A549 (cell line): Measurements from ENCODE around the gene OR14A16. TPM values are rescaled to one million over a fixed set of nuclear protein-coding genes. Genes with fewer than 3 reads are reported as not detected.

Experiments used
- ATAC-seq, 2 experiments: fragments of 200-7000 bp in 1 of 2; fragments of >200 bp in 1 of 2; cut with Nextera tagmentation in 1 of 2; cut with Tn5 transposase in 1 of 2; 3 replicates each; pipeline versions ENCODE4 v1.8.0 to v1.9.1; 2018 to 2020; ENCODE audit warnings: mild to moderate bottlenecking in 1 of 2, moderate library complexity in 1 of 2
- CTCF ChIA-PET: fragments of 300-600 bp; sonication (Branson Sonifier 250); formaldehyde crosslinking; extraction: SDS; loops from one replicate; lab custom pipeline; 2021; ENCODE audit warnings: antibody characterized with exemption, inconsistent platforms; lab: Yijun Ruan, JAX
- POLR2A ChIA-PET: fragments of 350-600 bp; formaldehyde crosslinking; extraction: SDS; loops from one replicate; lab custom pipeline; 2021; ENCODE audit warnings: antibody characterized with exemption, inconsistent platforms; lab: Yijun Ruan, JAX
- DNase-seq, 2 experiments: peaks; one replicate each; pipeline versions ENCODE4 v3.0.0 to v3.0.0-alpha.2; 2011 to 2016; ENCODE audit warnings: low read depth in 1 of 2, low spot score in 1 of 2
- FAIRE-seq: peaks from 2 replicates; lab custom pipeline; 2011; peaks lifted over from hg19 to GRCh38; lab: Jason Lieb, UNC
- H3K27ac ChIP-seq, 2 experiments: fragments of >200 bp; sonication (Bioruptor Twin); formaldehyde crosslinking; 3 replicates each; pipeline ENCODE4 v1.5.1; 2016 to 2017
- H3K4me1 ChIP-seq: fragments of >200 bp; sonication (Bioruptor Twin); formaldehyde crosslinking; 3 replicates; pipeline ENCODE4 v1.6.1; 2016
- H3K4me2 ChIP-seq: fragments of >200 bp; sonication (Bioruptor Twin); formaldehyde crosslinking; 3 replicates; pipeline ENCODE4 v1.6.1; 2016
- H3K4me3 ChIP-seq: fragments of >200 bp; sonication (Bioruptor Twin); formaldehyde crosslinking; 3 replicates; pipeline ENCODE4 v1.5.1; 2016
- H3K9me3 ChIP-seq: fragments of >200 bp; sonication (Bioruptor Twin); formaldehyde crosslinking; 3 replicates; pipeline ENCODE4 v1.6.1; 2016
- CBX8 ChIP-seq: fragments of 200-600 bp; sonication (generic); IDR thresholded peaks from 2 replicates; pipeline ENCODE4 v1.6.1; 2016
- CEBPB ChIP-seq, 2 experiments: fragments of >200 bp in 1 of 2; sonication (Bioruptor Twin) in 1 of 2; formaldehyde crosslinking in 1 of 2; IDR thresholded peaks; 2 replicates each; pipeline ENCODE4 v1.6.1; 2012 to 2016
- CHD2 ChIP-seq: fragments of 150-350 bp; IDR thresholded peaks from 2 replicates; pipeline ENCODE4 v1.6.1; 2014; ENCODE audit warnings: low read length; ENCODE audit not compliant: partially characterized antibody
- HEYL ChIP-seq: fragments of 250-450 bp; sonication (Bioruptor Pico); IDR thresholded peaks from 2 replicates; pipeline ENCODE4 v1.8.0; 2021; ENCODE audit warnings: mild to moderate bottlenecking, moderate library complexity
- MAFK ChIP-seq: fragments of 450-650 bp; IDR thresholded peaks from 2 replicates; pipeline ENCODE4 v1.6.1; 2014; ENCODE audit not compliant: partially characterized antibody
- MAZ ChIP-seq: fragments of 150-350 bp; IDR thresholded peaks from 2 replicates; pipeline ENCODE4 v1.6.1; 2014; ENCODE audit warnings: antibody characterized with exemption, low read depth, low read length, borderline replicate concordance
- POLR2A ChIP-seq: IDR thresholded peaks from 2 replicates; pipeline ENCODE4 v1.6.1; 2012; ENCODE audit warnings: mild to moderate bottlenecking, low read length
- WGBS: methylation state at CpG from one replicate; pipeline ENCODE4 v1.1.6; 2017; ENCODE audit errors: missing lambda C conversion rate; 5-methylcytosine and 5-hydroxymethylcytosine counted together
- polyA plus RNA-seq, 4 experiments: library from polyadenylated mRNA; depleted of rRNA in 3 of 4; stranded (reverse); fragments of >200 nt; fragmentation: RNase III in 1 of 4; extraction: RNeasy Plus Mini Kit Qiagen cat#74134 plus additional on column Dnase treatment in 1 of 4; gene quantifications; 2 replicates in 3 of 4; 3 replicates in 1 of 4; pipeline ENCODE4 v1.2.3, GENCODE V29; 2011 to 2017

OR14A16 gene
- polyA plus RNA-seq, 2 of the 4 experiments (the other 2 are of a cell fraction): not detected

DNA sequence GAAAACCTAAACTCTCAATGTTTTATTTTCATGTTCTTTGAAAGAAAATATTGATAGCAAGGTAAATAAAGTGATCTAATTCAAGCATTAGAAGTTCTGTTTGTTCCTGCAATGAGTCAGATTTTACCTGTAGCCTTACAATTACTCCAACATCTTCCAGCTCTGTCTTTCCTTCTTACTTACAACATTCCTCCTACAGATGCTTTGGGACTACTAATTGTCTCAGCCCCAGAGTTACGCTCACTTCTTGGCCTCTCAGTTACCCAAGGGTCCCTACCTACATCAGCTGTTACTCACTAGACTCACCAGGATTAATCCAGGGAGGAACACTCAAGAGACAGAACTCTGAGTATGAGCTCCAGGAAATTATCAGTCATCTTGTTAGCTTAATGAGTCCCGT, 26.4 kb downstream of the OR14A16 start:
- DNase-seq: no peak
- FAIRE-seq: no peak
- ChIA-PET CTCF (interaction anchor here (0.8 kb wide), 1 partner anchor 41 kb away, joined by 3 read pairs; no protein-coding TSS in a partner anchor), POLR2A (no interaction called here)
- WGBS: 0% methylated on average over 2 of the region's 2 CpGs
- ATAC-seq: no peak
- Histone ChIP-seq H3K4me2 (no peak overlapping the region), H3K27ac (no peak overlapping the region), H3K4me3 (no peak overlapping the region), H3K9me3 (0 out of 3 replicates have a peak, but pooled peaks cover 3% of the 10 kb centered on the region), H3K4me1 (no peaks in the 10 kb centered on the region)
- TF ChIP-seq POLR2A: no peak
- TF ChIP-seq CHD2: no peak
- no peak for TF ChIP-seq MAZ
- TF ChIP-seq CEBPB (IDR thresholded peaks at IDR 0.05): no peak

- no peak overlapping the region for H3K27ac ChIP-seq
Observed at GRCh38 chr1:247769603-247770002, 54.3 kb downstream of the OR14A16 start.

More at GRCh38 chr1:247769603-247770002, 54.3 kb downstream of the OR14A16 start:
- Histone ChIP-seq H3K4me1 (no peaks in the 10 kb centered on the region), H3K4me2 (no peak overlapping the region), H3K9me3 (no peaks in the 10 kb centered on the region; the same call in 2 of the 3 replicates), H3K4me3 (no peak overlapping the region)
- ATAC-seq (no peak), FAIRE-seq (no peak), DNase-seq (no peak)
- ChIA-PET POLR2A (no interaction called here), CTCF (no interaction called here)
- TF ChIP-seq HEYL (no peak), CBX8 (no peak), MAFK (peak; percentile 85)

Other genes with a start within 250 kb of the OR14A16 start
- not detected in 2 replicates for gene OR2G2, start 235.8 kb downstream of the OR14A16 start, polyA plus RNA-seq (2011; rRNA removed)
- gene OR2G2, start 235.8 kb downstream of the OR14A16 start, polyA plus RNA-seq (2017; fragmentation: RNase III; extraction: RNeasy Plus Mini Kit Qiagen cat#74134 plus additional on column Dnase treatment): not detected in 3 replicates
- not detected in 2 replicates for gene OR2G3, start 218.5 kb downstream of the OR14A16 start, polyA plus RNA-seq (2011; rRNA removed)
- gene OR2G3, start 218.5 kb downstream of the OR14A16 start, polyA plus RNA-seq (2017; fragmentation: RNase III; extraction: RNeasy Plus Mini Kit Qiagen cat#74134 plus additional on column Dnase treatment): not detected in 3 replicates
- gene OR13G1, start 144.4 kb downstream of the OR14A16 start, polyA plus RNA-seq (2011; rRNA removed): not detected in 2 replicates
- not detected in 3 replicates for gene OR13G1, start 144.4 kb downstream of the OR14A16 start, polyA plus RNA-seq (2017; fragmentation: RNase III; extraction: RNeasy Plus Mini Kit Qiagen cat#74134 plus additional on column Dnase treatment)
- gene OR6F1, start 107.5 kb downstream of the OR14A16 start, polyA plus RNA-seq (2011; rRNA removed): not detected in 2 replicates
- gene OR6F1, start 107.5 kb downstream of the OR14A16 start, polyA plus RNA-seq (2017; fragmentation: RNase III; extraction: RNeasy Plus Mini Kit Qiagen cat#74134 plus additional on column Dnase treatment): not detected in 3 replicates
- not detected in 2 replicates for gene OR14K1, start 85.5 kb downstream of the OR14A16 start, polyA plus RNA-seq (2011; rRNA removed)
- not detected in 3 replicates for gene OR14K1, start 85.5 kb downstream of the OR14A16 start, polyA plus RNA-seq (2017; fragmentation: RNase III; extraction: RNeasy Plus Mini Kit Qiagen cat#74134 plus additional on column Dnase treatment)
- gene OR14A2, start 76.0 kb downstream of the OR14A16 start, polyA plus RNA-seq (2011; rRNA removed): not detected in 2 replicates
- not detected in 3 replicates for gene OR14A2, start 76.0 kb downstream of the OR14A16 start, polyA plus RNA-seq (2017; fragmentation: RNase III; extraction: RNeasy Plus Mini Kit Qiagen cat#74134 plus additional on column Dnase treatment)
- not detected in 2 replicates for gene OR1C1, start 63.6 kb downstream of the OR14A16 start, polyA plus RNA-seq (2011; rRNA removed)
- gene OR1C1, start 63.6 kb downstream of the OR14A16 start, polyA plus RNA-seq (2017; fragmentation: RNase III; extraction: RNeasy Plus Mini Kit Qiagen cat#74134 plus additional on column Dnase treatment): not detected in 3 replicates
- gene OR11L1, start 17.8 kb upstream of the OR14A16 start, polyA plus RNA-seq (2011; rRNA removed): not detected in 2 replicates
- not detected in 3 replicates for gene OR11L1, start 17.8 kb upstream of the OR14A16 start, polyA plus RNA-seq (2017; fragmentation: RNase III; extraction: RNeasy Plus Mini Kit Qiagen cat#74134 plus additional on column Dnase treatment)
- not detected in 2 replicates for gene TRIM58, start 33.1 kb upstream of the OR14A16 start, polyA plus RNA-seq (2011; rRNA removed)
- gene TRIM58, start 33.1 kb upstream of the OR14A16 start, polyA plus RNA-seq (2017; fragmentation: RNase III; extraction: RNeasy Plus Mini Kit Qiagen cat#74134 plus additional on column Dnase treatment): not detected in 3 replicates
- gene OR2W3, start 71.5 kb upstream of the OR14A16 start, polyA plus RNA-seq (2011; rRNA removed): not detected in 2 replicates
- not detected in 3 replicates for gene OR2W3, start 71.5 kb upstream of the OR14A16 start, polyA plus RNA-seq (2017; fragmentation: RNase III; extraction: RNeasy Plus Mini Kit Qiagen cat#74134 plus additional on column Dnase treatment)
- not detected in 2 replicates for gene OR2T8, start 96.1 kb upstream of the OR14A16 start, polyA plus RNA-seq (2011; rRNA removed)
- gene OR2T8, start 96.1 kb upstream of the OR14A16 start, polyA plus RNA-seq (2017; fragmentation: RNase III; extraction: RNeasy Plus Mini Kit Qiagen cat#74134 plus additional on column Dnase treatment): not detected in 3 replicates
- gene OR2AJ1, start 100.8 kb upstream of the OR14A16 start, polyA plus RNA-seq (2011; rRNA removed): not detected in 2 replicates
- not detected in 3 replicates for gene OR2AJ1, start 100.8 kb upstream of the OR14A16 start, polyA plus RNA-seq (2017; fragmentation: RNase III; extraction: RNeasy Plus Mini Kit Qiagen cat#74134 plus additional on column Dnase treatment)
- gene OR2L8, start 124.7 kb upstream of the OR14A16 start, polyA plus RNA-seq (2011; rRNA removed): not detected in 2 replicates
- gene OR2L8, start 124.7 kb upstream of the OR14A16 start, polyA plus RNA-seq (2017; fragmentation: RNase III; extraction: RNeasy Plus Mini Kit Qiagen cat#74134 plus additional on column Dnase treatment): not detected in 3 replicates
- not detected in 2 replicates for gene OR2AK2, start 141.1 kb upstream of the OR14A16 start, polyA plus RNA-seq (2011; rRNA removed)
- not detected in 3 replicates for gene OR2AK2, start 141.1 kb upstream of the OR14A16 start, polyA plus RNA-seq (2017; fragmentation: RNase III; extraction: RNeasy Plus Mini Kit Qiagen cat#74134 plus additional on column Dnase treatment)
- not detected in 2 replicates for gene OR2L5, start 189.5 kb upstream of the OR14A16 start, polyA plus RNA-seq (2011; rRNA removed)
- gene OR2L5, start 189.5 kb upstream of the OR14A16 start, polyA plus RNA-seq (2017; fragmentation: RNase III; extraction: RNeasy Plus Mini Kit Qiagen cat#74134 plus additional on column Dnase treatment): not detected in 3 replicates
- gene OR2L2, start 206.0 kb upstream of the OR14A16 start, polyA plus RNA-seq (2011; rRNA removed): not detected in 2 replicates
- not detected in 3 replicates for gene OR2L2, start 206.0 kb upstream of the OR14A16 start, polyA plus RNA-seq (2017; fragmentation: RNase III; extraction: RNeasy Plus Mini Kit Qiagen cat#74134 plus additional on column Dnase treatment)
- gene OR2L3, start 222.7 kb upstream of the OR14A16 start, polyA plus RNA-seq (2011; rRNA removed): not detected in 2 replicates
- gene OR2L3, start 222.7 kb upstream of the OR14A16 start, polyA plus RNA-seq (2017; fragmentation: RNase III; extraction: RNeasy Plus Mini Kit Qiagen cat#74134 plus additional on column Dnase treatment): not detected in 3 replicates